GM21360 (cell line): Measurements from ENCODE around the gene NEDD4L.
"Not testable (repeated sequence)": the region's sequence is repeated elsewhere in the genome, so short reads cannot be mapped to it uniquely, and the experiment has no call there.

ENCODE experiments used
- ATAC-seq: cut with Tn5 transposase; IDR thresholded peaks from one replicate; pipeline ENCODE4 v1.9.1; 2021; ENCODE audit warnings: mild to moderate bottlenecking, moderate library complexity; ENCODE audit not compliant: unreplicated experiment

NEDD4L gene

DNA sequence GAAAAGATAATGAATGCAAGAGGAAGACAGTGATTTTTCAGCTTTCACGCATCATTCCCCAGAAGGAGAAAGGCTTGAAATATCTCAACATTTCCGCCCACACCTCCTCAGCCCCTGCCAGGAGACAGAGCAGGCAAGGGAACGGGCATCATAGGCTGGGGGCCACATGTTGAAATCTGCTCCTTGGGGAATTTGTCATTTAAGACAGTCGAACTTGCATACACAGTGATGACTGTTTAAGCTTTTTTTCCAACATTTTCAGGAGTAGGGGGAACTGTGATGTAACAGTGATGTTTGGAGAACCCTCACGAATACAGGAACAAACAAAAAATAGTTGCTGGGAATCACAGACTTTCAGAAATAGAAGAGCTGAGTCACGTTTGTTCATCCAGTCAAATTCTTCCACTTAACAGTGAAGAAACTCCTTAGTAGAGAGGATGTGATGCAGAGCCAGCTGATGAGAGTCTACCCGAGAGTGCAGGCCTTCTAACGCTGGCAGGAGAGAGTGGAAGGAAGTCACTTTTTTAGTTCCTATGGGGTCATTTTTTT lies 318.1 kb downstream of the NEDD4L start:
- ATAC-seq: no peak

DNA sequence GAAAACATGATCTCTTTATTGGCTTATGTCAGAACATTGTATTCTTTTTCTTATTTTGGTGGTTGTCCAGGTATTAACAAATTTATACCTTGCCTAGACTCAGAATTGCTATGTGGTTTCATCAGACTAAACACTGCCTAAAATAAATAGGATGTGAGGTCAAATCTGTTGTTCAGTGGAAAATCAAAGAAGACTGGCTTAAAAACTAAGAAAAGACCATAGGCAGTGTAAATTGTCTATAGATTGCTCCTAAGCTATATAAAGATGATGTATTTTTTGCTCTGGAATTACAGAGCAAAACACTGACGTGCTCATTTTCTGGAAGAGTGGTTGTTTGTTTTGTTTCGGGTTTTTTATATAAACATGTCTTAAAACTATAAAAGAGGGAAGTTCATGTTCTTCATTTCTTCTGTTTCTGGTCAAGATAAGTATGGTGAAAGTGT lies 318.8 kb downstream of the NEDD4L start:
- no peak for ATAC-seq

DNA sequence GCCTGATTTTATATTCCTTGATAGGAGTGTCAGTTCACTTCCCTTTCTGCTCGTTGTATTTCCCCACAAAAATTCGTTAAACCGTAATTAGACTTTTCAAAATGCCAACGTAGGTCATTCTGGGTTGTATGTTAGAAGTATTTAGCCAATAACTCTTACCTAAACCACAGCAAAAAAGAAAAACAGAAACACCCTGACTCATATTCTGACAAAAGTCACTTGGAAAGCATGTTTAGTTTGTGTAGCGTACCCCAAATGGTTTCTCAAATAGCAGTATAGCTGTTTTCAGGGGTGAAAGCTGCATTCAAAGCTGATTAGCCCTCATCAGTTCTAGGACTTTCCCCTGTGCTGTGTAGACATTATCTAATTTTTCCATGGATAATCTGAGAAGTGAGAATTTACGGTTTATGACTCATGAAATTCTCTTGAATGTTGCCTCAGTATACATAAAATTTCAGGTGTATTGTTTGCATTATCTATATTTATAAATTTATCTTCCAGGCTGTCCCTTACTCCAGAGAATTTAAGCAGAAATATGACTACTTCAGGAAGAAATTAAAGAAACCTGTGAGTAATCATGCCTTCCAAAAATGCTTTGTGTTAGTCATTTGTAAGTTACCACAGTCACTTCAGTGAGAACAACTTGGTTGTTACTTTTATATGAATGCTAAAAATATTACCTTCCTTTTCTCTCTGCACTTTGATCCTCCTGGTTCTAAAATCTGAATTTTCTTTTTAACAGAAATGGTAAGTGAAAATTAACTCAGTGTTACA lies 319.9 kb downstream of the NEDD4L start:
- no peak for ATAC-seq

DNA sequence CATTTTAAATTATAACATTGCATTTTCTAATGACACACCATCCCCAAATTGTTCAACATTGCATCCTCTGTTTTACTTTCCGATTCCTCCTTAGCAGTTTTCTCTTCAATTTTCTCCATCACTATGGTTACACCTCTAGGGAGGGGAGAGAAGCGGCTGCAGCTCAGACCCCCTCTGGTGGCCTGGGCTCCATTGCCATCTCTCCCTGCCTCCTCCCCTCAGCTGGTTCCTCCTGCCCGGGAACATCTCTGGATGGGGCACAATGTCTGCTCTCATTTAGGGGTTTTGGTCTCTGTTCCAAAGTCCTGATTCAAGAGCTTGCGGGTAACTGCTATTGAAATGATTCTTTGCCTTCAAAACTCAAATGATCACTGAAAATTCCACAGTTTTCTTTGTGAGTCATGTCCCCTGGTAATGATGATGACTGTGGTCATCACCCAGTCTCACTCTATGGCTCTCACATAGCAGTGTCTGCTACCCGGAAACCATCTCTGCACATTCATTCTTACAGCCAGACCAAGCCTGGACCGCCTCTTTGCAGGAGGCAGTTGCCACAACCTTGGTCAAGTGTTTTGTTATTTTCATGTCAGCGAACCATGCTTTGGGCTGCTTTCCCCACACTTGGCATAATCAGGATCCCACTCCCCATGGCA lies 321.0 kb downstream of the NEDD4L start:
- ATAC-seq: no peak

DNA sequence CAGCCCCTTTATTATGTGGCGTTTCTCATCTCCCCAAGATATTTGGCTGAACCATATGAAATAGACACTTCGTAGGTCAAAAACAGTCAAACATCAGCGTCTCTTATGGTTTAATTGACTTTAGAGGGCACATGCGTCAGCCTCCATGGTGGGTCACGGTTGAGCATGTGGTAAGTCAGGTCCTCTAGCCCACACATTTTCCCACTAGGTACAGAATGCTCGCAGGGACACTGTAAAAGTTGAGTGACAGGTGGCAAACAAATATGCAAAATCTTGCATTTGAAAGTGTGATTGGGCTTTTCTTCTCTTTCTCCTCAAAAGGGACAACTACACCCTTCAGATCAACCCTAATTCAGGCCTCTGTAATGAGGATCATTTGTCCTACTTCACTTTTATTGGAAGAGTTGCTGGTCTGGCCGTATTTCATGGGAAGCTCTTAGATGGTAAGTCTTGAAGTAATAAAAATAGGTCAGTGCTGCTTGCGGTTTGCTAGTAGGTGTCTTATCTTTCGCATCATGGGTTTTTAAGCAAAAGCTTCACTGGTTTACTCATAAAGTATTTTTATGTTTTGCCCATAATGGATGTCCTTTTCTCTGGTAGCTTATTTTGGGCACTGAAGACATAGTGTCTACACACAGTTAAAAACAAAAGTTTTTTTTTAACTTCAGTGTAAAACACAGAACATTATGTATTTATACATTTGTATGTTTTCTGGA lies 323.6 kb downstream of the NEDD4L start:
- ATAC-seq: no peak

DNA sequence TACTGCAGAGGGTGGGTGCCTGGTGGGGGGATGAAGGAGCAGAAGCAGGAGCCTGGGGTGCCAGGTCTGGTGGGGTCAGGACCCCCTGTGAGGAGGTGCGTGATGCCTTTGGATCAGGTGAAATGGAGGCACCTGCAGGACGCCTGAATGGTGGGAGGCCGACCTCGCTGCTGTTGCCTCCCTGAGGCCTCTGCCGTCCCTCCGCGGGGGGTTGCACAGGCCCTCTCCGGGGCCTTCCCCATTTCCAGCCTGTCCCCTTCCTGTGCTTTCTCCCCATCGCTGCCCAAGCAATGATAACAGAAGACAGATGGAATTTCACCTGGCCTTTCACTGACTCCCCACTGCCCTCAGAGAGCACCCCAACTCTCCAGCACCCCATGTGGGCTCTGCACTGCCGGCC lies 325.6 kb downstream of the NEDD4L start:
- ATAC-seq: no peak

DNA sequence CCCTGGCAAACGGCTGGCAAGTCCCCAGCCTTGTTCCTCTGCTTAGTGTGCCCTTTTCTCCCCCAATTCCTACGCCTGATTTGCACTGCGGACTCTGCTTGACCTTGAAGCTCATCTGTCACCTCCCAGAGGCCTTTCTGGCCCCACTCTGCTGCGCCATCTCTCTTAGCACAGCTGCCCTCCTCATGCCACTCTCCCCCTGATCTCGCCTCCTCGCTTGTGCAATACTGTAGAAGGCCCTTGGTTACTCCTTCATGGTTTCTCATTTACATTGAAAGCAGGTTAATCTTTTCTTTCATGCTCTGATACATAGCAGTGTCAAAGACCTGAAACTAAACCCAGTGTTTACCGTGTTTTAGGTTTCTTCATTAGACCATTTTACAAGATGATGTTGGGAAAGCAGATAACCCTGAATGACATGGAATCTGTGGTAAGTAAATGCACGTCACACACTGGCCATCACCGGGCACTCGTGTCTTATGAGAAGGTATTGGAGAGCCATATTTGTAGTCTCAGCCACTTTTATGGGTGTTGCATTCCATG lies 326.1 kb downstream of the NEDD4L start:
- no peak for ATAC-seq

DNA sequence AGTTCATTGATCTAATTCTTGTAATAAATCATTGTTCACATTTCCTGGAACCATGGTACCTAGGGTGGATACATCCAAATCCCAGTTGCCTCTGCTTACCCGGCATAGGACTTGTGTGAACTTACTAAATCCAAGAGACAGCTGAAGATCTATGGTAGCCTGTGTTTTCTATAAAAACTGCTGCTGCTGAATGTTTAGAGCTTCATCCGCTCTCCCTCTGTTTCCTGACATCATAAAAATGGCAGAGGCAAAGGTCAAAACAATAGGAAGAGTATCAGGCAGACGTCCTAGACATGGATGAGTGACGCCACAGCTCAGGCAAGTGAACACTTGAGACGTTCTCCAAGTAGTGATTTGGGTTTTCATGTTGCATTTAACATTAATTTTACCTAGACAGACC lies 326.6 kb downstream of the NEDD4L start:
- ATAC-seq: no peak

DNA sequence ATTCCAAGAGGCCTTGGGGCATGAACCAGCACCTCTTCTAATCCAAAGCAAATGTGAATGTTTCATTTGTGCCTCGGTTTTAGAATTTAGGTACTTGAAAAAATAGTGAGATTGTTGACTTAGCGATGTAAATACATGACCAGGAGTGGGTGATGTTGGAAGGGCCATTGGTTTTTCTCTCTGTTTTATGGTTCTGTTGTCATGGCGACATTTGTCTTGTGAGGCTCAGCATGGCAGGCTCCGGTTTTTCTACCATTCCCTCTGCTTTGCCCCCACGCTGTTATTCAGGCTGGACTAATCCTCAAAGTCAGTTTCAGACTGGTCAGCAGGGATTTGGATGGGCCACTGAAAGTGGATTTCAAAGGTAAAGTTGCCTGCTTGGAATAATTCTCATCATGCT lies 329.5 kb downstream of the NEDD4L start:
- no peak for ATAC-seq

DNA sequence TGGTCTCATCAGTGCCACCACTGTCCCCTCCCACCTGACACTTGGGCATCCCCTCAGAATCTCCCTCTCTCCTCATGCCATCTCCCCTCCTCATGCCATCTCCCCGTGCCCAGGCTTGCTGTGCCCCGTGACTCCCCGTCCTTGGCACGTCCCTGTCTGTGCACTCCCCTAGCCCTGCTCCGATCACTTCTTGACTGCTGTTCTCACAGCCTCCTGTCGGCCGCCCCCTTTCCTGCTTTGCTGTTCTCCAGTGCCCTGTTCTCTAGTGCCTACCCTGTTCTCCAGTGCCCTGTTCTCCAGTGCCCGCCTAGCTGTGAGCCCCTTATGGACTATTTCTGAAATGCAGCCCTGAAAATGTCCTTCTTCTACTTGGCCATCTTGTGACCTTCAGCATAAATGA lies 331.0 kb downstream of the NEDD4L start:
- ATAC-seq: no peak

DNA sequence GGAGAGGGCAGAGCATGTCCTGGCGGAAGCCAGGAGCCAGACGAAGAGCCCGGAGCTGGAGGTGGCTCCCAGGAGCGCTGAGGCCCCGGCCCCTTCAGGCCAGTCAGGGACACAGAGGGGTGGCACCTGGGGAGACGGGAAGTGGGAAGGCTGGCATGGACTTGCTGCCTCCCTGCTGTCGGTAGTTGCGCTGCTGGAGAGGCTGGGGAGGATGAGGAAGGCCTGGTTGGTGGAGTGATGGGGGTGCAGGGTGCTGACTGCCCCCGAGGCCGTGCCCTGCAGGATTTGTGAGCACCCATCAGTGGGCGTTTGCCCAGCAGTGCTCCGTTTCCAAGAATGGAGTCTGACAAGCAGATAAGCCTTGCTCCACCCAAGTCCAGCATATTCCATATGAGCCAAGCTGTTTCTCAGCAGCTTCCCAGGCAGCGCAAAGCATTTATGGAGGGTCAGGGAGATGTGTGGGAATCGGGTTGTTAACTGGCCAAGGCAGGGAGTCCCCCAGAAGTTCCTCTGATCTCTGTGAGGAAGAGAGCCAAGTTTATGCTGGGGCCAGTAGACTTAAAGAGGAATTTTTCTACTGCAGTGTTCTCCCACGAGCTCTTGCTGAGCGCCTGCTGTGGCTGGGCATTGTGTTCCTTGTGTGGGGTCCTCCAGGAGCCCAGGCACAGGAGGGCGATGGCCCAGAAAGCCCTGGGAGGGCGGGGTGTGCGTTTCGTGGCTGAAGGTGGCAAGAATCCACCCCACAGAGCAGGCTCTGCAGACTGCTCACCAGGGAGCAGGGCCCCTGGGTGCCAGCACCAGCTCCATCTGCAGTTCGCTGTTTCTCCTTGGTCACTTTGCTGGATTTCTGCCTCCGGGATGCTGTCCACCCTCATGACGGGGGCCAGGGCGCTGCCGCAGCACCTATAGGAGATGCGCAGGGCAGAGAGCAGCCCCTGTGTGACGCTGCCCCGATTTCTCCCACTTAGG lies 334.7 kb downstream of the NEDD4L start:
- ATAC-seq: no peak

DNA sequence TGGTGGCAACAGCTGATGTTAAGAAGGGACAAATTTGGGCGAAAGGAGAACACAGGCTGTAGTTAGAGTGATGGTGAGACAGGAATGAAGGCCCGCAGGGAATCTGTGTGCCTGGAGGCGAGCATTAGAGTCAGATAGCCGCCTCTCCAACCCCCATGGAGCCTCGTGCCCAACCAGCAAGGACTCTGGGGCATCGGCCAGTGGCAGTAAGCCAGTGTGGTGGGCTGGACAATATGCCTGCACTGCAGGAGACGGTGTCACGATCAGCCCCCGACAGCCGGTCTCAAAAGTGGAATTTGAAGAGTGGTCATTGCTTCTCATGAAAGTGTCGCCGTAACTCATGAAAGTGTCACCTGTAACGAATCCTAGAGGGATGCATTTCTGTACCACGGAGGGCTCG lies 335.4 kb downstream of the NEDD4L start:
- ATAC-seq: no peak

DNA sequence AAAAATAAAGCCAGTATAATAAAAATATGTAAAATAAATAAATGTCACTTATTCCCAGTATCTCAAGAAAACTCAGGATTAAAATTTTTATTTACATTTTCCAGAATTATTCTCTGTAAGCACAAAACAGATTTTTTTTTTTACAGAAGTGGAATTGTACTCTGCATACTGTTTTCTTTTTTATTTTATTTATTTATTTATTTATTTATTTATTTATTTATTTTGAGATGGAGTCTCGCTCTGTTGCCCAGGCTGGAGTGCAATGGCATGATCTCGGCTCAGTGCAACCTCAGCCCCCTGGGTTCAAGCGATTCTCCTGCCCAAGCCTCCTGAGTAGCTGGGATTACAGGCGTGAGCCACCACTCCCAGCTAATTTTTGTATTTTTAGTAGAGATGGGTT lies 336.1 kb downstream of the NEDD4L start:
- ATAC-seq: not testable (repeated sequence)

DNA sequence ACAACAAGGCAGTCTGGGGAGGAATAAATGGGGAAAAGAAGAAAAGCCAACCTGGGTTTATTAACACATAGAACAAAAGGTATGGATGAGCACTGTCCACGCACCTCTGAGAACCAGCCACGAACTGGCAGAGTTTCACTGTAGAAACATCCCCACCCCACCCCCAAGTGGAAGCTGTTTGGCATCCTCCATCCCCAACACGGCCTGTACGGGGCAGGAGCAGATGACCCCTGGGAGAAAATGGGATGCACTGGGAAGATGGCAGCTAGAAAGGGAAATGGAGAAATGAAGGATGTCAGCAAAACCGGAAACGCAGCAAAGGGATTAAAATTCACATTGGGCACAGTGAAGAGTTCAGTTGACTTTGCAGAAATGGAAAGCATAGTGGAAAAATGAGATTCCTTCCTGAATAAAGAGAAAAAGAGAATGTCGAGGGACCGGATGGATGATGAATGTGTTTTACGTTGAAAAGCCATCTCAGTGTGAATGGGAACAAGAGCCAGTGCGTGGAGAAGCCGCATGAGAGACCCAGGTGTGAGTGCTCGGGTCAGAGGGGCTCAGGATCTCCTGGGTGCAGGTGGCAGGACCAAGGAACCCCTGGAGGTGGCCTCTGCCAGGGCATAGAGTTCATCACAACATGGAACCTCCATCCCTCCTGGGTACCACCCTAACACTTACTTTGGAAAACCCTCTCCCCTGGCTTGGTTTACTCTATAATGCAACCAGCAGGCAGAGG lies 337.8 kb downstream of the NEDD4L start:
- no peak for ATAC-seq

DNA sequence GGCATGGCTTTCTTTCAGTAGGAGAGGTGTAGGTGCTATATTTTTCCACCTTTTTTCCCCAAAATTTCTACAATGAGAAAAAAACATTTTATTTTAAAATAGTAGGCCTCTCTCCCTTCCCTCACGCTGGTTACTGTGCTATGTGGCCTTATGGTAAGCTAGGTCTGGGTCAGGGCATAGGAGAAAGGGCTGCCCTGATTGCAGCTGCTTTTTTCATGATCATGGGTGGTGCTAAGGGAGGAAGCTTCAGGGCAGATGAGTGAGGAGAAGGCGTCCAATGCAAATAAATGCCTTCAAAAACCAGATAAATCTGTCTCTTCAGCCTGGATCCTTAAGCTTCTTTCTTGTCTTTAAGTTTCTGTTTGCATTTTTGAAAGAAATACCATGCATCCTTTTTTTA lies 338.4 kb downstream of the NEDD4L start:
- no peak for ATAC-seq

DNA sequence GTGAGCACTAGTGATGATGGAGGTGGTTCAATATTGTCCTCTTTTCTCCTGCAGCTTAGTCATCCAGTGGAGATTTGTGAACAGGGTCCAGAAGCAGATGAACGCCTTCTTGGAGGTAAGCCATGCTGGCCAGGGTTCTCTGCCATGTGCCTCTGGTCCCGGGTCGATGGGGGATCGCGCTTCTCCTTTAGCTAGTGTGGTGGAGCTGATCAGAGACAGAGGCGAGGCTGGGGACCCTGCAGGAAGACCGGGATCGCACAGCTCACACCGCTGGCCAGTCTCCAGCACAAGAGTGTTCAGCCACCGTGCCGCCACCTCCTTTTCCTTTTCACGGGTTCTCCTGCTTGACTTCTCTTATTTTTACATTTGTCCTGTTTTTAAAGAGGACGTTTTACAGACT lies 341.4 kb downstream of the NEDD4L start:
- ATAC-seq: no peak

DNA sequence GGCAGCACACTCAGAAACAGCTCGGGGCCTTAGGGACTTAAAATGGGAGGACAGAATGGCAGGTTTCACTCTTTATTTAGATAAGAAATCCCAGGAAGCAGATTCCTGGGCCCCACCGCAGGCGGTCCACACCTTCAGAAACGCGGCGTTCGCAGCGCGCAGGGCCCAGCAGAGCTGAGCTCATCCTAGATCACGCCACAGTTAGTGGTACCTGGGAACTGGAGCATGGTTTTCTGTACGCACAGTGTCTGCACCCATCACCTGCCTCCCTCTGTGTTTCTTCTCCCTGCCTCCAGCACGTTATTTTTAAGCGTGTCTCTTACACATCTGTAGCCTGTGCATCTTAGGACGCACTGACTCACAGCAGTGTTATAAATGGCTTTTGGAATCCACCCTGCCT lies 342.8 kb downstream of the NEDD4L start:
- no peak for ATAC-seq

DNA sequence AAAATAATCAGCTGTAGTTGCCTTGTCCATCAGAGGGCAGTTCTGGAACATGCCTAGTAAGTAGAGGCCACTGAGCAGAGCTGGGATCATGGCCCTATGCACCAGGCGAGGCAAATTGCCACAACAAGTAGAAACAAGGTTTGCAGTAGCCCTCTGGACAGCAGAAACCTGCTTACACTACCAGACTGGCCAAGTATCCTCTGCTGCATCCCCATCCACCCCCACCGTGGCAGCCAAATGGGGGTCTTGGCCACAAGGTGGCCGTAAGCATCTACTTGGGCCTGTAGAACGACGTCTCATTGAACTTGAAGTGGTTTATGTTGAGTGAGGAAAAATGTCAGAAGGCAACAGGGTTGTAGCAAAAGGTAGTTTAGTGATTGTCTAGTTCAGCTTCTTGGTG lies 343.7 kb downstream of the NEDD4L start:
- ATAC-seq: no peak

DNA sequence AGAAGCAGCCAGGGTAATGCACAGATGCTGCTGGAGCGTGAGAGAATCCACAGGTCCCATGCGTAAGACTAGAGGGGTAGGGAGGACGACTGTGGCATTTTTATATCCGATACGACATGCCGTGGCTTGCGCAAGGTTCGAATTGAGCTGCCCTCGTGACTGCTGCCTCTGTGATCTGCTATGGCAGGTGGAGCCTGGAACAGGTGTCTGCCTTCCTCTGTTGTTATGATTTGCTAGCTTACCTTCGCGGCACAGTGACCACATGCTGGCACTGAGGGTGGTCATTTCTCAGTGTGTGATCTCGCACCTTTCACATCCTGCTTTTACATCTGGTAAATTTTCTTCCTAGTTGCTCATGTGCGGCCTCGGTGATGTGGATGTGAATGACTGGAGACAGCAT lies 344.7 kb downstream of the NEDD4L start:
- ATAC-seq: no peak

DNA sequence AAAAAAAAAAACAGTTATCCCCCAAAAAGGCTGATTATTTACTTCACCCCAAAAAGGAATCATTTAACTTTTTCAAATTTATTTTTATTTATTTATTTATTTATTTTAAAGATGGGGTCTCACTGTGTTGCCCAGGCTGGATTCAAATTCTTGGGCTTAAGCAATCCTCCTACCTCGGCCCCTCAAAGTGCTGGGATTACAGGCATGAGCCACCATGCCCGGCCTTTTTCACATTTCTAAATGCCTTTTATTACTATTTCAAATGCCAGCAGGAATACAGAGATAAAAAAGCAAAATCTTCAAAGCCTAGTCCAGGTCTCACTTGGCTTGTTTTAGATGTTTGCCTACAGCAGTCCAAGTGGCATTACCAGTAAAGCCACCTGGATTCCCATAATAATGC lies 345.7 kb downstream of the NEDD4L start:
- ATAC-seq: no peak
